GDM1 (cell line): ENCODE measurements around the gene C16orf95.

Source experiments
- DNase-seq: peaks from one replicate; lab custom pipeline; 2025; lab: John Stamatoyannopoulos, UW

The C16orf95 gene

GRCh38 chr16:87316450-87316922 is 706 bp downstream of the C16orf95 start:
- no peak for DNase-seq

- no peak for DNase-seq
Observed at GRCh38 chr16:87314990-87315420, 2.2 kb downstream of the C16orf95 start.

- DNase-seq, result no peak
Observed at GRCh38 chr16:87312008-87312407, 5.2 kb downstream of the C16orf95 start.

- no peak for DNase-seq
Observed at GRCh38 chr16:87311387-87311786, 5.8 kb downstream of the C16orf95 start.

- DNase-seq, result no peak
Observed at GRCh38 chr16:87310610-87311009, 6.6 kb downstream of the C16orf95 start.

- no peak for DNase-seq
Observed at GRCh38 chr16:87309620-87310525, 7.3 kb downstream of the C16orf95 start.

GRCh38 chr16:87308826-87309225 is 8.4 kb downstream of the C16orf95 start:
- no peak for DNase-seq

GRCh38 chr16:87306516-87306915 is 10.7 kb downstream of the C16orf95 start:
- no peak for DNase-seq

GRCh38 chr16:87305505-87306391 is 11.4 kb downstream of the C16orf95 start:
- no peak for DNase-seq

- no peak for DNase-seq
Observed at GRCh38 chr16:87304951-87305350, 12.2 kb downstream of the C16orf95 start.

GRCh38 chr16:87303962-87304521 is 13.2 kb downstream of the C16orf95 start:
- no peak for DNase-seq

- DNase-seq, result no peak
Observed at GRCh38 chr16:87303431-87303930, 13.7 kb downstream of the C16orf95 start.

- DNase-seq, result no peak
Observed at GRCh38 chr16:87298857-87299465, 18.2 kb downstream of the C16orf95 start.

- DNase-seq, result no peak
Observed at GRCh38 chr16:87297918-87298631, 19.1 kb downstream of the C16orf95 start.

- no peak for DNase-seq
Observed at GRCh38 chr16:87297407-87297806, 19.8 kb downstream of the C16orf95 start.

- no peak for DNase-seq
Observed at GRCh38 chr16:87295661-87296531, 21.3 kb downstream of the C16orf95 start.

GRCh38 chr16:87295259-87295658 is 21.9 kb downstream of the C16orf95 start:
- no peak for DNase-seq

- DNase-seq, result no peak
Observed at GRCh38 chr16:87293990-87294389, 23.2 kb downstream of the C16orf95 start.

GRCh38 chr16:87291944-87292343 is 25.2 kb downstream of the C16orf95 start:
- no peak for DNase-seq

- no peak for DNase-seq
Observed at GRCh38 chr16:87288753-87289362, 28.3 kb downstream of the C16orf95 start.
